Prostate gland (tissue), 2 donors: ENCODE data around the gene CFAP92.

ENCODE experiments used
- POLR2A ChIP-seq: fragments of 450-650 bp; IDR thresholded peaks from one replicate; pipeline ENCODE4 v1.6.1; 2016; ENCODE audit warnings: antibody characterized with exemption, mild to moderate bottlenecking
- POLR2AphosphoS5 ChIP-seq: sonication (generic); formaldehyde crosslinking; IDR thresholded peaks from one replicate; pipeline ENCODE4 v1.6.1; 2017; ENCODE audit warnings: antibody characterized with exemption
- TF ChIP-seq, protein P1 (sequence below), 4 experiments: fragments of 200-600 bp in 2 of 4; fragments of 450-650 bp in 2 of 4; sonication (generic) in 2 of 4; IDR thresholded peaks; 1 replicate in 3 of 4; 2 replicates in 1 of 4; pipeline ENCODE4 v1.5.1; 2016 to 2019; ENCODE audit warnings: antibody characterized with exemption in 4 of 4, mild to moderate bottlenecking in 2 of 4, moderate library complexity in 2 of 4

DNA sequence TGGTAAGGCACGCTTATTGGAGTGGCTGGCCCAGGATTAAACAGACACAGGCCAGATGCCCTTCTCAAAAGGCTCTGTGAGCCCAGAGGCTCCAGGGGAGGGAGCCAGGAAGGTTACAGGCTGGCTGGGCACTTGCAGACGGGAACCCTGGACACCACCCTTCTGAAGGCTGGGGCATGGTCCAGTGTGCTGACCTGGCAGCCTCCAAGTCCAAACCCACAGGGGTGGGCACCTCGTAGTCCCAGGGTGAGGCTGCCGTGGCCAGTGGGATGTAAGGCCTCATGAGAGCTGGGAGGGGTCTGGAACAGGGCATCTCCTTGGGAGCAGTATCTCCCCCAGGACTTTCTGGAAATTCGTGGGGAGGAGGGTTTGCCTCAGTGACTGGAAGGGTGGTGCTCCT is 26.8 kb upstream of the CFAP92 start:
- TF ChIP-seq, protein P1, sequence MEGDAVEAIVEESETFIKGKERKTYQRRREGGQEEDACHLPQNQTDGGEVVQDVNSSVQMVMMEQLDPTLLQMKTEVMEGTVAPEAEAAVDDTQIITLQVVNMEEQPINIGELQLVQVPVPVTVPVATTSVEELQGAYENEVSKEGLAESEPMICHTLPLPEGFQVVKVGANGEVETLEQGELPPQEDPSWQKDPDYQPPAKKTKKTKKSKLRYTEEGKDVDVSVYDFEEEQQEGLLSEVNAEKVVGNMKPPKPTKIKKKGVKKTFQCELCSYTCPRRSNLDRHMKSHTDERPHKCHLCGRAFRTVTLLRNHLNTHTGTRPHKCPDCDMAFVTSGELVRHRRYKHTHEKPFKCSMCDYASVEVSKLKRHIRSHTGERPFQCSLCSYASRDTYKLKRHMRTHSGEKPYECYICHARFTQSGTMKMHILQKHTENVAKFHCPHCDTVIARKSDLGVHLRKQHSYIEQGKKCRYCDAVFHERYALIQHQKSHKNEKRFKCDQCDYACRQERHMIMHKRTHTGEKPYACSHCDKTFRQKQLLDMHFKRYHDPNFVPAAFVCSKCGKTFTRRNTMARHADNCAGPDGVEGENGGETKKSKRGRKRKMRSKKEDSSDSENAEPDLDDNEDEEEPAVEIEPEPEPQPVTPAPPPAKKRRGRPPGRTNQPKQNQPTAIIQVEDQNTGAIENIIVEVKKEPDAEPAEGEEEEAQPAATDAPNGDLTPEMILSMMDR (IDR thresholded peaks at IDR 0.05), result no peak
- TF ChIP-seq POLR2A (no peak), POLR2AphosphoS5 (no peak)
